GM21619 (cell line): ENCODE results near the gene UBASH3A.

Experiments
- ATAC-seq: cut with Tn5 transposase; IDR thresholded peaks from one replicate; pipeline ENCODE4 v1.9.1; 2021; ENCODE audit not compliant: unreplicated experiment

UBASH3A gene

DNA sequence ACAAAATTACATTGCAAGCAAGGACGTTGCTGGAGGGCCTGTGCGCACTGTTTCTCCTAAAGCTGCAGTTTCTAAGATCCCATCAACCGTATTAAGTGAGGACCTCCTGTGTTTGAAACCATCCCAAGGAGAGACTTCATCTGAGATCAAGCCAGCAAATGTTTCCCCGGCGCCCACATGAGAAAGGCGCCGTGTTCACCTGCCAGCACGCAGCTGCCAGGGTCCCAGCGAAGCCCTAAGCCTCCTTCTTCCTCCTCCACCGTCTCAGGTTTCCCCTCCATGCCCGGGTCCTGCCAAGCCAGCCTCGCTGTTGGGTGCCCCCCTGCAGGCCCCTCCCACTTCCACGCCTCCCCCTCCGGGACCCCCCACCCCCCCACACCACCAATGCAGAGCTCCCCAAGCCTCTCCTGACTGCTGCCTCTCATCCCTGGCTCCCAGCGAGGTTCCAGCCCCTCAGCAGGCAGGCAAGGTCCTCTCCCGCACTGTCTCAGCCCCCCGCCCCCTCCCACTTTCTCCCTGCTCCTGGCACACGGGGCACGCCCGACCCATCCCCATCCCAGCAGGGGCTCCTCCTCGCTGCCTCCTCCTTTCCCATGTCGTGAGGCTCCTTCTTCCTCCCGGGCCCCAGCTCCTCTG is 28.7 kb upstream of the UBASH3A start:
- ATAC-seq, result no peak

DNA sequence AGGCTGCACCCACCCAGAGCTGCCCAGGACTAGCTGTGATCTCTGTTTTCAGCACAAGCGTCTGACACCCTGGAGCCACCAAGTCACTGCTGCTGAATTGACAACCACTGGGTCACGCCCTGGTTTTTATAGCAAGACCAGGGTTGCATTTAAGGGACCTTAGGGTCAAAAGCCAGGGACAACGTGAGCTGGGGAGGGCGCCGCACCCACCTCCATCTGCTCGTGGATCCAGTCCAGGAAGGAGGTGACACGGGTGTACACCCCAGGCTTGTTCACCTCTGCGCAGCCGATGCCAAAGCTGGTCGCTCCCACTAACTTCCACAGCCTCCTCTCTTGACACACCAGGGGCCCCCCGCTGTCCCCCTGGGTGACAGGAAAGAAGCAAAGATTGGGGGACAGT is 28.2 kb upstream of the UBASH3A start:
- no peak for ATAC-seq

DNA sequence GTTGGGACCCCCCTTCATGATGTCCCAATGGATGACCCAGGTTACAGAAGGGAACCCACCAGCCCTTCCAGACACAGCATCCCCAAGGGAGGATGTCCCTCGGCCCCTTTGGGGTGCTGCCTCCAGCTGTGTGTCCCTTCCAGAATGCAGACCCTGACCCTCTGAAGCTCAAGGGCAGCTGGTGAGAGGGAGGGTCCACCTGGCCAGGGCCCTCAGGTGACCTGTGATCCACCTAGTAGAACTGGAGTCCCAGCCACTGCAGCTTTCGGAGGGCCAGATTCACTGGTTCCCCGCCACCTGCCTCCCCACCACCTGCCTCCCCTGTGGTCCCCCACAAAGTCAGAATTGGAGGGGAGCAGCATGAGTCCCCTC is 27.8 kb upstream of the UBASH3A start:
- ATAC-seq, result no peak

DNA sequence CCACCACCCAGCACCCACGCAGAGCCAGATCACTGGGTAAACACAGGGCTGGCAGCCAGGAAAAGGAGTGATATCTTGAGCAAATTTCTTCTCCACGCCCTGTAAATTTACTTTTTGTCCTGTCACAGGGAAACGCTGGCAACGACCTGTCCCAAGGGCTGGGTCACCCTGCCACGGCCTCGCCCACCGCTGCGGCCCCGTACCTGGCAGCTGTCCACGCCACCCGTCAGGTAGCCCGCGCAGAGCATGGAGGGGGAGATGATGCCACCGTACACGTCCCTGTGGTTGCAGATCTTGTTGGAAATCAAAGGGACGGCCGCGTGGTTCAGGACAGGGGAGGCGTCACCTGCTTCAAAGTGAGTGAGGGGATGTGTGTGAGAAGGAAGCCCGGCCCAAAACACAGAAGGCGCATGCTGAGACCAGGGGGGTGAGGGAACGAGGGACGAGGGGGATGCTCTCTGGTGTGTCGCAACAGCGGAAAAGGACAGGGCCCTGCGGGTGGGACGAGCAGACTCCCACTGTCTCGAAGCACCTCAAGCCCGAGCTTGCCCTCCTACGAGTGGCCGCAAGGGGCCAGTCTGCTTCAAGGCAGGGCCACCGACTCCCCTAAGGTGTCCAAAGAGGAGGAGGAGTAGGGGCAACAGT is 27.2 kb upstream of the UBASH3A start:
- ATAC-seq, result no peak

DNA sequence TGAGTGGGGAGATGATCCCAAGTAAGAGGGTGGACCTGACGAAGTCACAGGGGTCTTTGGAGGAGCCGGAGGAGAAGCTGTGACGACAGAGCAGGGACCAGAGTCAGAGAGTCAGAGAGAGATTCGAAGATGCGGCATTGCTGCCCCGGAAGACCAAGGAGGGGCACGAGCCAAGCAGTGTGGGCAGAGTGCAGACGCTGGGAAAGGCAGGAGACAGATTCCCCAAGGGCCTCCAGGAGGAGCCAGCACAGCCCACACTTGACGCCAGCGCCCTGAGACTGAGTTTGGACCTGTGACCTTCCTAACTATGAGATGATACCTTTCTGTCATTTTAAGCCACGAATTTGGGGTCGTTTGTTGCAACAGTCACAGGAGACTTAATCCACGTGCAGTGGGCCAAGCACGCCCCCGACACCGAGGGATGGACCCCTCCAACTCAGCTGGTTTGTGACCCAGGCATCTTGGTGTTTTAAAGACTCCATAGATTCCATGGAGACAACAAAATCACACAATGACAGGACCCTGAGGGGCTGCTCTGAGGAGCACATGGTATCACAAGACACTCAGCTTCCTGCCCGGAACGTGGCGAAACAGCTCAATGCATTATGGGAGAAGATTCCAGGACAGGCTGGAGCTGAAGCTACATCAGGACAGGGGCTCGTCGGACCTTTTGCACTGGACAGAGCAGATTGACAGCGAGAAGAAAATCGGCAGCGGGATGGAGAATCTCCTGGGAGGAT is 26.3 kb upstream of the UBASH3A start:
- no peak for ATAC-seq

DNA sequence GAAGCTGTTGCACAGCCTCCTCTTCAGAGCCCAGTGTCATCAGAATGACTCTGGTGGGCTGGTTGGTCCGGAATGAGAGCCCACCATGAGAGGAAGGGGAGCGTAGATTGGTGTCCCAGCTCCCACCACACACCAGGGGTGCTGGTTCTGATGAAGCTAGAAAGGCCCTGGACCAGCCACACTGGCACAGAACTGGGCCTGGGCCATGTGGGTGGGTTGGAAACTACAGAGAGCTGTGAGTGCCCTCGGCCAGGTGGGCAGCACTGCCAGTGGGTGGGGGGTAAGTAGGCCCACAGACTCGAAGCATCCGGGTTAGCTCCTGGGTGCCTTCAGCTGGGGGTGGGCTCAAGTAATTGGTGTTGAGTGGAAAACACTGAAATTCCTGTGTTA is 25.8 kb upstream of the UBASH3A start:
- ATAC-seq, result no peak

DNA sequence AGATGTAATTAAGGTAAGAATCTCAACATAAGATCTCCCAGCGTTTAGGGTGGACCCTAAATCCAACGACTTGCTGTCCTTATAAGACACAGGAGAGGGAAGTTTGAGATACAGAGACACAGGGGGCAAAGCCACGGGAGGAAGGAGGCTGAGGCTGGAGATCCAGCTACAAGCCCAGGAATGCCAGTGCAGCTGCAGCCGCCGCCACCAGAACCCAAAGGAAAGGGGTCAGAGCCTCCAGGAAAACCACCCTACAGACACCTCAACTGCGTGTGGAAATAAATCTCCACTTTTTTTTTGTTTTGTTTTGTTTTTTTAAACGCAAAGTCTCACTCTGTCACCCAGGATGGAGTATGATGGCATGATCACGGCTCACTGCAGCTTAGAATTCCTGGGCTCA is 25.3 kb upstream of the UBASH3A start:
- ATAC-seq, result no peak

DNA sequence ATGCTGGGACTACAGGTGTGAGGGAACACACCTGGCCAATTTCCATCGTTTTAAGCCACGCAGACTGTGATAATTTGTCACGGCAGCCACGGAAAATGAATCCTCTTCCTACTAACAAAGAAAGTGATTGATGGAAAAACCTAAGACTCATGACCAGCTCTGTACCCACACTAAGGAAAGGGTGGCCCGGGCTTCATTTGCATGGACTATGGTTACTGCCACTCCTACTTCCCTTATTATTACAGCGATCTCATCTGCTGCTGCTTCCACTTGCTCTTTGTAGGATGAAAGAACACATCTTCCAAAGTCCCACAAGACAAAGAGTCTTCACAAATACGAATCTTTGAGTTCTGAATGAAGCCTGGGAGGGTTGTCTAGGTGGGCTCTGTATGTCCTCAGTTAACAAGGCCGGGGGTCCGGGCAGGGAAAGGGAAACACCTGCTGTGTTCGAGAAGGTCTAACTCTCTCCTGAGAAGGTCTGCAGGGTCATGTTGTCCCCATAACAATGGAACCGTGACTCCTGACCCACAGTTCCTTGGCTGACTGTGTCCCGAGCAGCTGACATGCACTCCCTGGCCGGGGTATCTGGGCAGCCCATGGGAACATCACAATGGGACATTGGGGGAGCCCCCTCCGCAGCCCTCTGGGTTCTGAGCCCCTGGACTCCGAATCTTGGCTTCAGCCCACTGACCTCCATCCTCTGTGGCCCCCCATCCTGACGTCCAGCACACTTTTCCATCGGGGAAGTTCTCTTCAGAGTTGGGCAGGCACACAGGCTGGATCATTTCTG is 24.1 kb upstream of the UBASH3A start:
- no peak for ATAC-seq

DNA sequence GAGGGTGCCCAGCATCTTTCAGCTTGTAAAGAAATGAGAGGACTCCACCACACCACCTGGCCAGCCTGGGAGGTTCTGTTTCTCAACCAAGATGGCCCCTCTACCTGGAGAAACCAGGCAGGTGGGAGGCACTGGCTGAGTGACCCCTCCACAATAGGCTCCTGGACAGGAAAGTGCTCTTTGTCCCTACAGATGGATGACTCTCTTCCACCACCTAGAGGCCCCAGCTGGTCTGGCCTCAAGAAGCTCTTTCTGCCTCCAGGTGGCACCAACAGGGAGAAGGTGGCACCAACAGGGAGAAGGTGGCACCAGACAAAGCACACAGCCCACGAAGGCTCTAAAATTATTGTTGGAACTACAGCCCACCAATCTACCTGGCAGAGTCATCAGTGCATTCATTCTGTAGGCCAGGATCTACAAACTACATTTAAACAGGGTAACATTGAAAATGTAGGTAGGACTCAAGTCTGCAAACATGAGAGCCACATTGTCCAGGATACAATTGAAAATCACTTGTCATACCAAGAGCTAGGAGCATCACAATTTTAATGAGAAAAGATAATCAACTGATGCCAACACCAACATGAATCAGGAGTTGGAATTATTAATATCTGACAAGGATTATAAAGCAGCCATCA is 22.2 kb upstream of the UBASH3A start:
- ATAC-seq, result no peak

DNA sequence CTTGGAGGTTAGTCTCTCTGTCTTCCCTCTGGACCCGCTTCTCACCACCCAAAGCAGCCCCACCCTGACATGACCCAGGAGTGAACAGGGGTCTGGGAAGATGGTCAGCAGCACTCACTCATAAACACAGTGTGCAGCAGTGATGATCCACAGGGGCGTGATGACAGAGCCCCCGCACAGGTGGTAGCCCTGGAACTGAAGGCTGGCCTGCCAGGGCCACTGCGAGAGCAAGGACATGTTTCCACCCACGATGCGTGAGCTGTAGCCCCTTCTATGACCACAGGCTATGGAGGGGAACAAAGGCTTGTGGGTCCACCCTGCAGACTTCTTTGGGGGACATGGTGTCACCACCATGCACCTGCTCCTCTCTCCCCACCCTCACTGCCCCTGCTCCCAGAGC is 20.8 kb upstream of the UBASH3A start:
- no peak for ATAC-seq

DNA sequence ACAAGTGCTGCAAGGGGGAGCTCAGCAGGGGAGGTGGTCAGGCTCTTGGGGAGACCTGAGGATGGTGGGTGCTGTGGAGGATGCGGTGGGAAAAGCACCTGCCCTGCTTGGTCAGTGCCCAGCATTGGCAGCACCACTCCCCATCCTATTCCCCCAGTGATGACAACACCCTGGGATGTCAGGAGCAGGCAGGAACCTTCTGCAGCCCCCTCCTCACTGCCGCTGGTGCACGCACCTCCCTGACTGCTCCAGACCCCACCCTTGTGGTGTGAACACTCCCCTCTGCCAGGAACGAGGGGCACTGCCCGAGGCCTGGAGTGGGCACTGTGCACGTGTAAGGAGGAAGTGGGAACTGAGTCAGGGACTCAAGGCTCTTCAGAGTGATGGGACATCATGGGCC is 20.4 kb upstream of the UBASH3A start:
- no peak for ATAC-seq

DNA sequence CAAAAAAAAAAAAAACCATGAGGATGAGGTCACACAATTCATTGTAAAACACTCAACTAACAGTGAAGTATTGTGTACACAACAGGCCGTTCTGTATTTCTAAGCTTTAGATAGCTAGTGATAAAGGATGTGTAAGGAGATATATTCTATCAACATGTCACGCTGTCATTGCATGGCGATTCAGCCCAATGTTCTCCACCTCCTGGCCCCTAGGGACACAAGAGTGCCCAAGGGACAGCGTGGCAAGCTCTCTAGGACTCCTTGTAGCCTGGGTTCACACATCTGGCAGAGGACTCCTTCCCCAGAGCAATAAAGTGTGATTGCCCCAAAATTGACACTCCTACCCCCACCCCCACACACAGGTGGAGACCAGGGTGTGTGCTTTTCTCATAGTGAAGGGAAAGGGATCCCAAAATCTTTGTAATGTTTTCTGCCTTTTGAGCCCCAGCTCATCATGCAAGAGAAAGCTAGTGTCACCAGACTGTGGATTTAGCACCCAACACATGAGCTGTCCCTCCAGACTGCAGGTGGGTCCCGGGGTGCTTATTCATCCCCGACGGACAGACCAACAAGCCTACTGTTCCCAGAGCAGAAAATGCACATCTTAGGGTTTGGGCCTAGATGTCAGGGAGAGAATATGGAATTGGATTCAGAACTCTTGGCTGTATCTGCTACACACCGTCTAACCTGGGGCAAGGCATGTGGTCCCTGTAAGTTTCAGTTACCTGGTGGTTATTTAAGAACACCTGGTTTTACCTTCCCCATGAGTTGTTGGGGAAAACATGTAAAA is 19.4 kb upstream of the UBASH3A start:
- no peak for ATAC-seq

DNA sequence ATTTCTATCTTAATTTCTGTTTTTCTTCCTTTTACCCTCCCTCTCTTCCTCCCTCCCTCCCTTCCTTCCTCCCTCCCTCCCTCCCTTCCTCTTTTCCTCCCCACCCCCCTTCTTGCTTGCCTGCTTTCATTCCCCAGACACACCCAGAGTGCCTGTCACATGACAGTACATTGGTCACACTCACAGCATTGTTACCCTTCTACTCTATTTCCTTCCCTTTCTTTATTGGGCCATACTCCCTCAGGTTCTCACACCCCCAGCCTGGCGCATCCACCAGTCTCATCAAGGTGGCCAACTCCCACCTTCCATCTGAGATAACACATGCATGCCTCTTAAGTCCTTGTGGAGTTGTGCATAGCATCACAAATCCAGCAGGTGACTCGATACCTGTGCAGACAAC is 18.7 kb upstream of the UBASH3A start:
- no peak for ATAC-seq

DNA sequence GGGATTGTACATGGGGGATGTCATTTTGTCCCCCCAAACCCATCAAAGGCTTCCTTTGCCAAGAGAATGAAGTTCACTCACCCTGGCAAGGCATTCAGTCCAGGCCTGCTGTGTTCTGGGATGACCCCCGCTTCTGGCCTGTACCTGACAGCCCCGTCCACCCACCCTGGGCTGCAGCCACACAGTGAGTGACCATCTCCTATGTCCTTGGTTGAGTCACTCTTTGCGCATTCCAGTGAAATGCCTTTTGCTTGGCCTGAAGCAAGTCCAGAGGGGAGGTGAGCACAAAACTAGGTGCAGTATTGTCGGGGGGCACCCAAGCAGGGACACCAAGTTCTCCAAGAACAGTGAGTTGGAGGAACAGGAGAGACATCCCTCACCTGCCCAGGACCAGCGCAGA is 18.1 kb upstream of the UBASH3A start:
- ATAC-seq, result no peak

DNA sequence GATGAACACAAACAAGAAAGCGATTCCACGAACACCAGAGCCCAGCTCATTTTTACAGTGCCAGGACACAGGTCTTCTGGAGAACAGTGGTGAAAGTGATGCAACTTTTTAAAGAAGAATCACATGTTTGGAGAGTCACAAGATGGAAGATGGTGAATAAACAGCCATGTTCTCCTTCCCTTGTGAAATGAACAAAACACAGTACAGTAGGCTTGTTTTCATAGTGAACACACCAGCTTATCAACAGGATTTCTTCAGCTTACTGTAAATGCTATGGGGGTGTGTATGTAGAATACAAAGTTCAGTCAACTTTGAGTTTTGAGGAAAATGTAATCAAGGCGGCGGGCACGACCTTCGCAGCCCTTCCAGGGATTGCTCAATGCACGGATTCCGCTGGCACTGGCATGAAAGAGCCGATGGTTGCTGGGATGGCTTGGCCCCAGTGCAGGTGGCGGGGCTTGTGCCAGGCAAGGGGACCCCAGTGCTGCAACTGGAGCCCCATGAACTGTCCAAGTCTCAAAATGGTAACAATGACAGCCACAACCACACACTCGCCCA is 17.6 kb upstream of the UBASH3A start:
- ATAC-seq, result no peak

DNA sequence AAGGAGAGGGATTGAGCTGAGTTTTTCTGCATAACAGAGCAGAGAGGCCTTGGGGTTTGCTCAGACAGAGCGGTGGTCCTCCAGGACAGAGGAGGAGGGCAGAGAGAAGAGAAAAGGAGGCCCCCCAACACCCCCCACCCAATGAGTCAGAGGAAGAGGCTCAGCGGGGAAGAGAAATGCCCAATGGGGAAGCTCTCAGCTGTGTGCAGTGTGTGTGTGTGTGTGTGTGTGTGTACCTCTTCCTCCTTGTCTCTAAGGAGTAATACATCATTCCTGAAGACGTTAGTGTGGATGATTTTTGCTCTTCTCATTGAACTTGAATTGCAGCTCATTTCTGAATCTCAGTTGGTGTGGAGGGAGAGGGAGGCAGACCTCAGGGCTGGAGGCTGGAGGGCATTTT is 16.5 kb upstream of the UBASH3A start:
- ATAC-seq, result no peak

DNA sequence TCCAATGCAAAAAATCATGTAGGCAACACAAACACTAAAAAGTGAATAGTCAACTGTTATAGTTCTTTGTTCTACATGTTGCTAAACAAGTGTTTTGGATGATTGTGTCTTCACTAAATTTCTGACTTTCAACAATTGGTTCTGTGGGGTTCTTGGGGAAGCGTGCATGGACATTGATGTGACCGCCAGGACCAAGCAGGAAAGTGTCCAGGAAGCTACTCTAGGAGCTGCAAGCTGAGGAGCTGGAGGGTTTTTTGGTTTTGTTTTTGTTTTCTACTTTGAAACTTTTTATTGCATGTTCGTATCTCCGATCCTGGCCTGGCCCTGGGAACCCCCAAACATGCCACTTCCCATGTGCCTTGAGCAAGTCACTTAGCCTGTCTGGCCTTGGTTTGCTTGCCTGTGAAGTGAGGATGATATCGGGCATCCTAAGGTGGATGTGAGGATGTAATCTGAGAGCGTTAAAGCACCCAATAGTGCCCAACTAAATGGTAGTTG is 15.8 kb upstream of the UBASH3A start:
- no peak for ATAC-seq

DNA sequence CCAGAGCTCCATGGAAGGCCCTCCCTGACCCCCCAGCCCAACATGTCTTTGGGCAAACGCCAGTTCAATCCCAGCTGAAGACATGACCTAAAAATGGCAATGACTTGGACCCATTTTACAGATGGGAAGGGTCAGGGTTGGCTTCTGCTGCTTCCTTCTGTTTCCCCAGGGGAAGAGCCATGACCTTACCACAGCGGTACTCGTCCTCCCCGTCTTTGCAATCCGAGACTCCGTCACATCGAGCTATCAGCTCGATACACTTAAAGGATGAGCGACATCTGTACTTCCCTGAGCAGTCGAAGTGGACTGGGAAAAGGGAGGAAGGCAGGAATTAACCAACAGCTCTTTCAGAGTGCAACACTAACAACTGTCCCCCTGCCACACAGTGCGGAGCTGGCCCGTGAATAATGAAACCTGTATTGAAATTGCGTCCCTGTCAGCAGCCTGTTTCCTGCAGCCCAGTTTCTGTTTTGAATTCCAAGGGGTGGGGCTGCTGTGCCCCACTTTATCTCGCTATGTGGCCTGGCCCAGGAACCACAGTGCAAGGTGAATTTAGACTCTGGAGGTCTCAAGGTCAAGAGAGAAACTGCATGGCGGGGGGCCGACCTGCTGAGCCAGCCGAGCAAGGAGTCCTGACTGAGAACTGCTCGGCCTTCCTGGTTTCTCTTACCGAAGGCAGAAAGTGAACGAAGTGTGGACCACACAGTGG is 14.8 kb upstream of the UBASH3A start:
- no peak for ATAC-seq

DNA sequence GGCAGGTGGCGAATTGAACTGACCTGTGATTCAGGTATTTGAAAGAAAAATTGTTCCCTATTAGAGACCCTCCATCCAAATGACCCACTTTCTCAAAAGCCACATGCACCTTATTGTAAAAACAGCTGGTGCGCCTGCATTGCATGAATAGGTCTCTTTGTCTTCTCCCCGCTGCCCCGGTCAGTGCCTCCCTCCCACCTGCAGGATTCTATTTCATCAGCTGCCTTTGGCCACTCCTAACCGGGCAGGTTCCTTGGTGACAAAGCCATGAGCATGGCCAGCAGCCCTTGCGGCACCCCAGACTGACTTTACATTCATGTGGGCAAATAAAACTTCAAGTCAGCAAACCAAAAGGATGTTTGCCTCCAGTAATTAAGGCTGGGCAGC is 14.3 kb upstream of the UBASH3A start:
- no peak for ATAC-seq
